Activated naive CD8-positive, alpha-beta T cell treated with anti-CD3 and anti-CD28 coated beads for 36 hours (primary cell): Measurements from ENCODE around the gene RNPEP. TPM values are rescaled to one million over a fixed set of nuclear protein-coding genes. Genes with fewer than 3 reads are reported as not detected.
"Not testable (repeated sequence)": the region's sequence is repeated elsewhere in the genome, so short reads cannot be mapped to it uniquely, and the experiment has no call there.

Experiments
- DNase-seq: peaks from one replicate; pipeline ENCODE4 v3.0.0; 2021
- H3K27ac Mint-ChIP-seq: one replicate; pipeline ENCODE4 v1.8.0; 2022; ENCODE audit warnings: mild to moderate bottlenecking, moderate library complexity, mixed read lengths
- H3K27me3 Mint-ChIP-seq: one replicate; pipeline ENCODE4 v1.8.0; 2022; ENCODE audit warnings: mild to moderate bottlenecking, mixed read lengths
- H3K36me3 Mint-ChIP-seq: one replicate; pipeline ENCODE4 v1.8.0; 2021; ENCODE audit warnings: mild to moderate bottlenecking, mixed read lengths
- H3K4me1 Mint-ChIP-seq: one replicate; pipeline ENCODE4 v1.8.0; 2021; ENCODE audit warnings: mixed read lengths
- H3K4me3 Mint-ChIP-seq: one replicate; pipeline ENCODE4 v1.8.0; 2022; ENCODE audit warnings: mild to moderate bottlenecking, moderate library complexity, mixed read lengths
- H3K9me3 Mint-ChIP-seq: one replicate; pipeline ENCODE4 v1.8.0; 2022; ENCODE audit warnings: mixed read lengths
- total RNA-seq, 2 experiments: library from RNA; stranded (reverse); gene quantifications; one replicate each; pipeline ENCODE4 v1.2.3, GENCODE V29; 2021

The RNPEP gene
- total RNA-seq = 10 to 100 TPM; 33.1 to 34.0 TPM

GRCh38 chr1:201982623-201983379 is at the start of gene RNPEP:
Gene RNPEP (plus strand): TSS chr1:201982648. CDS start chr1:201982667, 19 bp downstream.
- Mint-ChIP-seq H3K9me3 (no peaks in the 10 kb centered on the region), H3K4me3 (peak within 1 kb of the TSS; percentile 93), H3K27ac (peak within 1 kb of the TSS; percentile 79), H3K4me1 (peaks cover 22% of the 10 kb centered on the region), H3K36me3 (peaks cover 2% of the 10 kb centered on the region), H3K27me3 (peaks cover 11% of the 10 kb centered on the region)
- peak; percentile 69 for DNase-seq

DNA sequence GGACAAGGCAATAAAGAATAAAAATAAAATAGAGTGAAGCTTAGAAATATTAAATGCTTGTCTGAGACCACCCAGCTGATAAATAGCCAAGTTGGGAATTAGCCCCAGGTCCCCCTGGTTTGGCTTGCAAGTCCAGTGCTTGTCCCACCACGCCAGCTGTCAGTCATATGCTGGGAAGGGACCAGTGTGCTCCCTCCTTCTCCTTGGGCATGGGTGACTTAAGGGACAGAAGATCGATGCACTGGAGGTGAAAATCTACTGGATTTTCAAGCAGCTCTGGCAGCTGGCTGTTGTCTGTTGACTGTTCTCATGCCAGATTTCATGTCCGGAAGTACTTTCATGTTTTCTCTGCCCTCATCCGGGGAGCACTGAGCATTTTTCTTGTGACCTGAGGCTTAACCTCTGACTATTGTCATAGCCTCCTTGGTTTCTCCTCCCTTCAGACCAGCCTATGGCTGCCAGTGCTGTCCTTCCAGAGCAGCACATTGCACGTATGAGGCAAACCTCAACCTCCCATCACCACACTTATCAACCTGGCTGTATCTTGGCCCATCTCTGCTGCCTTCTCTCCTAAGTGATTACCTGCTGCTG is 48.5 kb upstream of the RNPEP start:
- no peak for DNase-seq
- Mint-ChIP-seq H3K27me3 (peaks cover 3% of the 10 kb centered on the region), H3K4me3 (no peak overlapping the region), H3K27ac (no peak overlapping the region), H3K36me3 (no peaks in the 10 kb centered on the region), H3K4me1 (no peaks in the 10 kb centered on the region), H3K9me3 (no peaks in the 10 kb centered on the region)

- no peak overlapping the region for H3K4me3 Mint-ChIP-seq
- no peaks in the 10 kb centered on the region for H3K36me3 Mint-ChIP-seq
- H3K4me1 Mint-ChIP-seq = no peaks in the 10 kb centered on the region
- H3K9me3 Mint-ChIP-seq = no peaks in the 10 kb centered on the region
- peaks cover 3% of the 10 kb centered on the region for H3K27me3 Mint-ChIP-seq
- no peak overlapping the region for H3K27ac Mint-ChIP-seq
- DNase-seq = no peak
These were observed 44.7 kb upstream of the RNPEP start for GRCh38 chr1:201937624-201938213.

GRCh38 chr1:201938440-201939035 is 43.9 kb upstream of the RNPEP start:
- H3K4me1 Mint-ChIP-seq = no peaks in the 10 kb centered on the region
- H3K27me3 Mint-ChIP-seq = peaks cover 3% of the 10 kb centered on the region
- H3K36me3 Mint-ChIP-seq = no peaks in the 10 kb centered on the region
- no peaks in the 10 kb centered on the region for H3K9me3 Mint-ChIP-seq
- H3K4me3 Mint-ChIP-seq = no peak overlapping the region
- H3K27ac Mint-ChIP-seq = no peak overlapping the region
- DNase-seq = no peak

- Mint-ChIP-seq H3K4me3 (no peak overlapping the region), H3K36me3 (no peaks in the 10 kb centered on the region), H3K27ac (no peak overlapping the region), H3K4me1 (no peaks in the 10 kb centered on the region), H3K27me3 (peaks cover 6% of the 10 kb centered on the region), H3K9me3 (no peaks in the 10 kb centered on the region)
- DNase-seq = no peak
These were observed 43.3 kb upstream of the RNPEP start for GRCh38 chr1:201939148-201939547.

GRCh38 chr1:201939574-201939973 is 42.9 kb upstream of the RNPEP start:
- Mint-ChIP-seq H3K4me1 (no peaks in the 10 kb centered on the region), H3K27ac (no peak overlapping the region), H3K4me3 (no peak overlapping the region), H3K9me3 (no peaks in the 10 kb centered on the region), H3K27me3 (peaks cover 11% of the 10 kb centered on the region), H3K36me3 (no peaks in the 10 kb centered on the region)
- DNase-seq = no peak

- H3K9me3 Mint-ChIP-seq, H3K4me3 Mint-ChIP-seq, H3K4me1 Mint-ChIP-seq, DNase-seq, H3K27ac Mint-ChIP-seq, H3K36me3 Mint-ChIP-seq: not testable (repeated sequence)
- peaks cover 18% of the 10 kb centered on the region for H3K27me3 Mint-ChIP-seq
These were observed 42.1 kb upstream of the RNPEP start for GRCh38 chr1:201940316-201940715.

DNA sequence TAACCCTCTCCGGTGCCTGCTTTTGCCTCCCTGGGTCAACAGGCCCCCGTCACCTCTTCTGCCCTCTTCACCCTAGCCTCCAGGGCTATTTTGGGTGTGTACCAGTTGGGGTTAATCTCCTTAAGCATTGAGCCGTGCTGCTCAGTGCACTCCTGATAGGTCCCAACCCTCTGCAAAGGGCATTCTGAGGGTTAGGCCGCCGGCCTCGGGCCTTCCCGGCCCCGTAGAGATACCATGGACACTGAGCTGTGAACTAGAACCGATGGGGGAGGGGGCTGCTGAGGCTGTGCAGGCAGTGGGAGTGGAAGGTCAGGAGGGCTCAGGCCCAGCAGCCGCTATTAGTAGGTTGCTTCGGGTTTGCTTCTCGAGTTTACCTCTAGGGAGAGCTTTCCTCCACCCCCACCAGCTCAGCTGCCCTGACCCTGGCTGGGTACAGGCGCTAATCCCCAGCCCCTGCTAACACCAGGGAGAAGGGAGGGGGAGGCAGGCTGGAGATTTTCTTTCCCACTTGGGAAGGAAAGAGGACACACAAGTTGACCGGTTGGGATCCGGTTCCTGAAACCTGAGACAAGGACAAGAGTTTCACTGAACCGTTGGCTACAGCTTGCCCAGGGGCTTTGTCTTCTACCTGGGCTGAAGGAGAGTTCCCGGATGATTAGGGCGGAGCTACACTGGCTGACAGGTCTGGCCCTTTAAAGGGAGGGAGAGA is 40.9 kb upstream of the RNPEP start:
- Mint-ChIP-seq H3K36me3 (no peaks in the 10 kb centered on the region), H3K9me3 (no peaks in the 10 kb centered on the region), H3K27me3 (peaks cover 31% of the 10 kb centered on the region), H3K4me1 (peaks cover 6% of the 10 kb centered on the region), H3K4me3 (no peak overlapping the region), H3K27ac (no peak overlapping the region)
- no peak for DNase-seq

GRCh38 chr1:201942129-201942495 is 40.3 kb upstream of the RNPEP start:
- Mint-ChIP-seq H3K27me3 (peaks cover 36% of the 10 kb centered on the region), H3K27ac (no peak overlapping the region), H3K36me3 (no peaks in the 10 kb centered on the region), H3K4me3 (no peak overlapping the region), H3K4me1 (peaks cover 6% of the 10 kb centered on the region), H3K9me3 (no peaks in the 10 kb centered on the region)
- DNase-seq = no peak

DNA sequence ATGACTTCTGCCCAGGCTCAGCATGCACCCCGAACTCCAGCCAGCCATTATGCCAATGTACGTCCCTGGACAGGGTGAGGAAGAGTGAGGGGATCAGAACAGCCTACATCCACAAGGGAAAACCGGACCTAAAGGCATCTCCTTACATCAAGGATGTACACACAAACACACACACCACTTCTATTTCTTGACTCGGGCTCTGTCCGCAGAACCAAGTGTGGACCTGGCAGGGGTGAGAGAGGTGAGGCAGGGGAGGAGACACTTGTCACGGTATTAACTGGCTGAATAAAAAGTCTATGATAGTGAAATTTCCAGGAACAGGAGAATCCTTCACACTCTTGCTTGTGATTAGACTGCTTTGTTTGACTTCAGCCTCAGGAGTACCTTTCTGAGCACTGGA is 38.4 kb upstream of the RNPEP start:
- H3K9me3 Mint-ChIP-seq = no peaks in the 10 kb centered on the region
- H3K27ac Mint-ChIP-seq = no peak overlapping the region
- DNase-seq = no peak
- H3K4me1 Mint-ChIP-seq = peaks cover 6% of the 10 kb centered on the region
- no peaks in the 10 kb centered on the region for H3K36me3 Mint-ChIP-seq
- H3K27me3 Mint-ChIP-seq = peaks cover 52% of the 10 kb centered on the region
- no peak overlapping the region for H3K4me3 Mint-ChIP-seq

DNA sequence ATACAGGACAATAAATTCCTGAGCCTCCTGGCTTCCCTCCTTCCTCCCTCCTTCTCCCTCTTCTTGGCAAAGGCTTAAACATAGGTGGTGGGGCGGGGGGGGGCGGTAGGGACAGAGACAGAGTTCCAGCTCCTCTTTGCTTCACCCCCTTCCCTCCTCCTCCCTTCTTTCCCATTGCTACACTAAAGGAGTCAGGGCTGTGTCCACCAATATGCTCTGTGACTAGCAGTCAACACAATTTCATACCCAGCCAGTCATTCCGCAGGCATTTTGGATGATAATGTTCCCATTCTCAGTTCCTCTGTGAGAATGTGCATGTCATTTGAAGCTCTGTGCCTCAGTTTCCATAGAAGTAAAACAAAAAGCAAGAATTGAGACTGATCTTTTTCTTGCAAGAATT is 37.8 kb upstream of the RNPEP start:
- peaks cover 52% of the 10 kb centered on the region for H3K27me3 Mint-ChIP-seq
- peaks cover 6% of the 10 kb centered on the region for H3K4me1 Mint-ChIP-seq
- H3K4me3 Mint-ChIP-seq = no peak overlapping the region
- no peaks in the 10 kb centered on the region for H3K9me3 Mint-ChIP-seq
- no peak for DNase-seq
- no peak overlapping the region for H3K27ac Mint-ChIP-seq
- H3K36me3 Mint-ChIP-seq = no peaks in the 10 kb centered on the region

GRCh38 chr1:201945157-201945556 is 37.3 kb upstream of the RNPEP start:
- Mint-ChIP-seq H3K36me3 (no peaks in the 10 kb centered on the region), H3K9me3 (no peaks in the 10 kb centered on the region), H3K27me3 (peaks cover 52% of the 10 kb centered on the region), H3K27ac (no peak overlapping the region), H3K4me1 (peaks cover 6% of the 10 kb centered on the region), H3K4me3 (no peak overlapping the region)
- DNase-seq = no peak

DNA sequence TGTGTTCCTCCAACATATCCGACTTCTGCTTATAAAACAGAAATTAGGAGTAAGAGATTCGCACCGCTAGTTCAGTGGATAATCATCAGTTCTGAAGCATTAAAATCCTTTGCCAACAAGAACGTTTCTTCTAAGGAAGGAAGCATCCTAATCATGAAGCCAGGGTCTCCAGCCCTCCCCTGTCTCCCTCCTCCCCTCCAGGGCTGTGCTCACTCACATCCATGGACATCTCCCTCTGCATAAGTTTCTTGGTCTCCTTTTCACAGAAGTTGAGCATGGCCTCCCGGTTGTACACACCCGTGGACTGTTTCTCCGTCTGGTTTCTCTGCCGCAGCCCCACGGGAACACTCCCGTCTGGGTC is 36.6 kb upstream of the RNPEP start:
- DNase-seq = no peak
- H3K27ac Mint-ChIP-seq = no peak overlapping the region
- peaks cover 6% of the 10 kb centered on the region for H3K4me1 Mint-ChIP-seq
- peaks cover 52% of the 10 kb centered on the region for H3K27me3 Mint-ChIP-seq
- H3K36me3 Mint-ChIP-seq = no peaks in the 10 kb centered on the region
- H3K4me3 Mint-ChIP-seq = no peak overlapping the region
- no peaks in the 10 kb centered on the region for H3K9me3 Mint-ChIP-seq

DNA sequence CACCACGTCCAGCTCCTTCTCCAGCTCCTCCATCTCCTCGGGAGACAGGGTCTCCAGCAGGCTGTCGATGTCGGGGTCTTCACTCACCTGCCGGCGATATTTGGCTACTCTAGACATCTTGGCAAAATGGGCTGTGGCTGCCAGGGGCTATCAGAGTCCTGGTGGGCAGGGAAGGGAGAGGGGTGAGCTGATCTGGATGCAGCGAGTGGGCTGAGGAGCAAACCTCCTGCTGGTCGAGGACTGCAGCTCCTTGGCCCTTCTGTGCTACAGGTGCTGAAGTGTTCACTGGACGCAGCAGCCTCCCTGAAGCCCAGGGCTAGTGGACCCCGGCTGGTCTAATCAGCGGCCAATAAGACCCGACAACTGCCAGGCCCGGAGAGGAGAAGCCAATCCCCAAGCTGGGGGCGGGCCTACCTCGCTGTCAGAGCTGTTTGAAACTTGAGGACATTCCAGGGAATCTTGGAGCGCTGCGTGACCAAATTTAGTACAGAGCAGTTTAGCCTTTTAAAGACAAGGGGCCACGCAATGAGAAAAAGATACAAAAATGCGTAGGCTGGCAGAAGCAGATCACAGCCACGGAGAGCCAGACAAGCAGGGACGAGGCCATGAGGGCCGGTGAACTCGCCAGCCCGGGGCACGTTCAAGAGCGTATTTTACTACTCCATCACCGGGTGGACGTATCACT is 36.1 kb upstream of the RNPEP start, which contains the start of gene LMOD1:
TSS of gene LMOD1 (minus strand) at position 325 of the 685 bp plus-strand sequence. CDS start at position 117, 208 bp downstream.
- no peaks in the 10 kb centered on the region for H3K36me3 Mint-ChIP-seq
- DNase-seq = no peak
- no peak within 1 kb of the TSS for H3K27ac Mint-ChIP-seq
- H3K4me1 Mint-ChIP-seq = peaks cover 6% of the 10 kb centered on the region
- peak within 1 kb of the TSS; percentile 37 for H3K4me3 Mint-ChIP-seq
- no peaks in the 10 kb centered on the region for H3K9me3 Mint-ChIP-seq
- peaks cover 52% of the 10 kb centered on the region for H3K27me3 Mint-ChIP-seq

GRCh38 chr1:201947697-201948008 is 34.8 kb upstream of the RNPEP start:
- peaks cover 49% of the 10 kb centered on the region for H3K27me3 Mint-ChIP-seq
- H3K36me3 Mint-ChIP-seq = no peaks in the 10 kb centered on the region
- no peak overlapping the region for H3K27ac Mint-ChIP-seq
- peaks cover 6% of the 10 kb centered on the region for H3K4me1 Mint-ChIP-seq
- no peak for DNase-seq
- no peak overlapping the region for H3K4me3 Mint-ChIP-seq
- H3K9me3 Mint-ChIP-seq = no peaks in the 10 kb centered on the region
